A549 (cell line): ENCODE data around the gene MKNK1.

ENCODE experiments used
- CHD2 ChIP-seq: fragments of 150-350 bp; IDR thresholded peaks from 2 replicates; pipeline ENCODE4 v1.6.1; 2014; ENCODE audit warnings: low read length; ENCODE audit not compliant: partially characterized antibody
- CTCF ChIP-seq: fragments of >200 bp; sonication (Bioruptor Twin); formaldehyde crosslinking; IDR thresholded peaks from 3 replicates; pipeline ENCODE4 v1.5.1; 2016
- MAFK ChIP-seq: fragments of 450-650 bp; IDR thresholded peaks from 2 replicates; pipeline ENCODE4 v1.6.1; 2014; ENCODE audit not compliant: partially characterized antibody
- RCOR1 ChIP-seq: fragments of 150-350 bp; IDR thresholded peaks from 2 replicates; pipeline ENCODE4 v1.6.1; 2014; ENCODE audit warnings: antibody characterized with exemption, low read length, low read depth
- SREBF2 ChIP-seq: fragments of 450-650 bp; IDR thresholded peaks from 2 replicates; pipeline ENCODE4 v1.6.1; 2014; ENCODE audit warnings: mild to moderate bottlenecking, moderate library complexity
- TP53 ChIP-seq: fragments of 250-450 bp; sonication (Bioruptor Pico); IDR thresholded peaks from 2 replicates; pipeline ENCODE4 v1.5.0; 2021; ENCODE audit warnings: mild to moderate bottlenecking, moderate library complexity
- TF ChIP-seq, protein P1 (sequence below): IDR thresholded peaks from 2 replicates; pipeline ENCODE4 v1.6.1; 2012
- TF ChIP-seq, protein P2 (sequence below): fragments of 450-650 bp; IDR thresholded peaks from 2 replicates; pipeline ENCODE4 v1.6.1; 2014; ENCODE audit warnings: antibody characterized with exemption

GRCh38 chr1:46647611-46648010 lies 43.5 kb upstream of the MKNK1 start:
- TF ChIP-seq TP53 = no peak
- TF ChIP-seq, protein P1, sequence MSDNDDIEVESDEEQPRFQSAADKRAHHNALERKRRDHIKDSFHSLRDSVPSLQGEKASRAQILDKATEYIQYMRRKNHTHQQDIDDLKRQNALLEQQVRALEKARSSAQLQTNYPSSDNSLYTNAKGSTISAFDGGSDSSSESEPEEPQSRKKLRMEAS = no peak
- no peak for TF ChIP-seq CTCF
- TF ChIP-seq CHD2 = no peak
- no peak for TF ChIP-seq SREBF2
- TF ChIP-seq, protein P2, sequence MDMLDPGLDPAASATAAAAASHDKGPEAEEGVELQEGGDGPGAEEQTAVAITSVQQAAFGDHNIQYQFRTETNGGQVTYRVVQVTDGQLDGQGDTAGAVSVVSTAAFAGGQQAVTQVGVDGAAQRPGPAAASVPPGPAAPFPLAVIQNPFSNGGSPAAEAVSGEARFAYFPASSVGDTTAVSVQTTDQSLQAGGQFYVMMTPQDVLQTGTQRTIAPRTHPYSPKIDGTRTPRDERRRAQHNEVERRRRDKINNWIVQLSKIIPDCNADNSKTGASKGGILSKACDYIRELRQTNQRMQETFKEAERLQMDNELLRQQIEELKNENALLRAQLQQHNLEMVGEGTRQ = no peak
- no peak for TF ChIP-seq RCOR1
- TF ChIP-seq MAFK = no peak
